BLaER1 (cell line): ENCODE measurements around the gene SGSH.
"Not testable (repeated sequence)": the region's sequence is repeated elsewhere in the genome, so short reads cannot be mapped to it uniquely, and the experiment has no call there.

Source experiments
- H3K27ac ChIP-seq: shearing (Covaris generic); formaldehyde crosslinking; 2 replicates; pipeline ENCODE4 v1.8.1; 2022
- H3K27me3 ChIP-seq: shearing (Covaris generic); formaldehyde crosslinking; 2 replicates; pipeline ENCODE4 v1.8.1; 2022
- H3K36me3 ChIP-seq: shearing (Covaris generic); formaldehyde crosslinking; 2 replicates; pipeline ENCODE4 v1.8.1; 2022
- H3K4me1 ChIP-seq: shearing (Covaris generic); formaldehyde crosslinking; 2 replicates; pipeline ENCODE4 v1.8.1; 2022
- H3K4me2 ChIP-seq: shearing (Covaris generic); formaldehyde crosslinking; 2 replicates; pipeline ENCODE4 v1.8.1; 2022
- H3K4me3 ChIP-seq: shearing (Covaris generic); formaldehyde crosslinking; 2 replicates; pipeline ENCODE4 v1.8.1; 2022
- H3K9ac ChIP-seq: shearing (Covaris generic); formaldehyde crosslinking; 2 replicates; pipeline ENCODE4 v1.8.1; 2022
- H3K9me3 ChIP-seq: shearing (Covaris generic); formaldehyde crosslinking; 2 replicates; pipeline ENCODE4 v1.8.1; 2022
- H4K20me1 ChIP-seq: shearing (Covaris generic); formaldehyde crosslinking; 2 replicates; pipeline ENCODE4 v1.8.1; 2022
- Cebpa-rat ChIP-seq: shearing (Covaris generic); IDR thresholded peaks from 2 replicates; pipeline ENCODE4 v1.8.1; 2022

The SGSH gene

DNA sequence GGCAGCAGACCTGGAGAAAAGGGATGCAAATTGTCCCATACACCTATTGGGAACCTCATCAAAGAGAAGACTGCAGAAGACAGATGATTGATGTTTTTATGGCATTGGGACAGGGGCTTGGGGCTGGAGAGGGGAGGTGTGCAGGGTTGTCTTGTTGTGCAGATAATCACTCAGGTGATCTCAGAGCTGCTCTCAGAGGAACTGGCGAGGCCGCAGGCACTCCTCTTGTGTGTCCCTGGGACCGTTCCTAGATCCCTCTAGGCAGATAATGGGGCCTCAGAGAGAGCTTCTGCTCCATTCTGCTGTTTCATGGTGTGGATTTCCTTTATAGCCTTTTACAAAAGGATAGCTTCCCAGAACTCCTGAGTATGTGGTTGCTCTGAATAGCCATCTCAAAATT lies 42.2 kb upstream of the SGSH start:
- H3K4me2 ChIP-seq, result peak overlapping the region; percentile 100
- TF ChIP-seq Cebpa-rat, result no peak
- peaks cover 72% of the 10 kb centered on the region for H3K4me1 ChIP-seq
- H3K9ac ChIP-seq, result peak overlapping the region; percentile 91; the same call in 1 of the 2 replicates
- H3K4me3 ChIP-seq, result peak overlapping the region; percentile 87; the same call in 1 of the 2 replicates
- H3K27ac ChIP-seq, result peak overlapping the region; percentile 94
- no peaks in the 10 kb centered on the region for H3K27me3 ChIP-seq
- peaks cover 19% of the 10 kb centered on the region for H3K36me3 ChIP-seq
- H3K9me3 ChIP-seq, result no peaks in the 10 kb centered on the region
- H4K20me1 ChIP-seq, result peaks cover 18% of the 10 kb centered on the region; the same call in 1 of the 2 replicates

DNA sequence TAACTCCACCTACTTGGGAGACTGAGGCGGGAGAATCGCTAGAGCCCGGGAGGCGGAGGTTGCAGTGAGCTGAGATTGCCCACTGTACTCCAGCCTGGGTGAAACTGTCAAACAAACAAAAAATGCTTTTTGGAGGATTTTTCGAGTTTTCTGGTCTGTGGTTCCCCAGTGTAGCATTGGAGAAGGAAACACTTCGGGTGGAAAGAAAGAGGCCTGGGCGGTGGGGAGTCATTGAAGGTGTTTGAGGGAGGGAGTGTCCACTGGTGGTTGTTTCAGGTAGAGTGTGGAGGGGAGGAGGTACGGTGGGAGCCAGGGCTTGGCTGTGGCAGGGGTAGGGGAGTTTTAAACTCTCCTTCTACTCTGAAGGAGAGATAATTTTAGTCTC lies 41.8 kb upstream of the SGSH start:
- peak overlapping the region; percentile 87 for H3K4me3 ChIP-seq

DNA sequence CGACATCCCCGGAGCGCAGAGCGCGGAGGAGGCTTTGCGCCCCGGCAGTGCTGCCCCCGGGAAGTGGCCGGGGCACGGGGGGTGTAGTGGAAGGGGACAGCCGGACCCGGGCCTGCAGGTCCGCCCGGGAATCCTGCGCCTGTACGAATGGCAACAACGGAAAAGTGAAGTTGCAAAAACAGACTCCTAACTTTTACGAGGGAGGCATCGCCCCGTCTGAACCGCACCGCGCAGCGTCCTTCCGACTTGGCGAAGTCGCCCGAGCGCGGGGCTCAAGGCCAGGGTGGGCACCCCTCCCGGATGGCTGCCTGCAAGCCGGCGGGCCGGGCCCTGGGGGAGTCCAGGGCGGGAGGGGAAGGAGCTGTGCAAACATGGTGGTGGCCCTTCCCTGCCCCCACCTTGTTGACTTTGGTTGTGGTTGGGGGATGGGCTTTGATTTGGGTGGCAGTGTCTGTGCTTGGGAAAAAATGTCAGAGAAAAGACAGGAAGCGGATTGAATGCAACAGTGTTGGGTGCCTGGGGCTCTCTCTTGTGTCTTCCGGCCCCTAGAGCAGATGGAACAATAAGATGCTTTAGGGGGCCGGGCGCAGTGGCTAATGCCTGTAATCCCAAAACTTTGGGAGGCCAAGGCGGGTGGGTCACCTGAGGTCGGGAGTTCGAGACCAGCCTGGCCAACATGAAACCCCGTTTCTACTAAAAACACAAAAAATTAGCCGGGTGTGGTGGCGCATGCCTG lies 41.2 kb upstream of the SGSH start:
- peaks cover 10% of the 10 kb centered on the region for H3K36me3 ChIP-seq
- H3K9ac ChIP-seq, result peak overlapping the region; percentile 91
- peaks cover 14% of the 10 kb centered on the region; the same call in 1 of the 2 replicates for H4K20me1 ChIP-seq
- H3K27me3 ChIP-seq, result no peaks in the 10 kb centered on the region
- H3K4me2 ChIP-seq, result peak overlapping the region; percentile 100
- H3K27ac ChIP-seq, result peak overlapping the region; percentile 94
- peak overlapping the region; percentile 87 for H3K4me3 ChIP-seq
- H3K4me1 ChIP-seq, result peaks cover 73% of the 10 kb centered on the region
- H3K9me3 ChIP-seq, result no peaks in the 10 kb centered on the region
- TF ChIP-seq Cebpa-rat, result no peak

More for the DNA sequence above, 41.8 kb upstream of the SGSH start:
- H4K20me1 ChIP-seq, result peaks cover 18% of the 10 kb centered on the region; the same call in 1 of the 2 replicates
- H3K9ac ChIP-seq, result peak overlapping the region; percentile 91; the same call in 1 of the 2 replicates
- no peak for TF ChIP-seq Cebpa-rat
- H3K36me3 ChIP-seq, result peaks cover 16% of the 10 kb centered on the region
- H3K4me1 ChIP-seq, result peaks cover 73% of the 10 kb centered on the region
- H3K27ac ChIP-seq, result peak overlapping the region; percentile 94
- H3K9me3 ChIP-seq, result no peaks in the 10 kb centered on the region
- H3K4me2 ChIP-seq, result peak overlapping the region; percentile 100
- no peaks in the 10 kb centered on the region for H3K27me3 ChIP-seq

DNA sequence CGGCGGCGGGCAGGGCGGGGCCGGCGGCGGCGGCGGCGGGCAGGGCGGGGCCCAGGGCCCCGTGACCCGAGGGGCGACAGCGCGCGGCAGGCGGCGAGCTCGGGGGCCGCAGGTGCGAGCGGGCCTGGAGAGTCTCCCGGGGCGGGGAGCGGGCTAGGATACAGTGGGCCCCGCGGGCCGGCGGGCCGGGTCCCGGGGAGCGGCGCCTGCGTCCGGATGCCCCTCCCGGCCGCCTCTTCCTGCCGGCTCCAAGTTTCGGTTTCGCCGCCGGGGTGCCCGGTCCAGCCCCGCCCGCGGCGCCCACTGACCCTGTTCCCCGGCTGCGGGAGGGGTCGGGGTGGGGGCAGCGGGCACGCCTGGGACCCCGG lies 40.6 kb upstream of the SGSH start, which contains the start of gene RNF213:
Gene RNF213 (plus strand): TSS at position 62 of the 368 bp plus-strand sequence. CDS start 2,830 bp downstream, outside the sequence.
- H3K27ac ChIP-seq, result peak within 1 kb of the TSS; percentile 94
- no peak for TF ChIP-seq Cebpa-rat

DNA sequence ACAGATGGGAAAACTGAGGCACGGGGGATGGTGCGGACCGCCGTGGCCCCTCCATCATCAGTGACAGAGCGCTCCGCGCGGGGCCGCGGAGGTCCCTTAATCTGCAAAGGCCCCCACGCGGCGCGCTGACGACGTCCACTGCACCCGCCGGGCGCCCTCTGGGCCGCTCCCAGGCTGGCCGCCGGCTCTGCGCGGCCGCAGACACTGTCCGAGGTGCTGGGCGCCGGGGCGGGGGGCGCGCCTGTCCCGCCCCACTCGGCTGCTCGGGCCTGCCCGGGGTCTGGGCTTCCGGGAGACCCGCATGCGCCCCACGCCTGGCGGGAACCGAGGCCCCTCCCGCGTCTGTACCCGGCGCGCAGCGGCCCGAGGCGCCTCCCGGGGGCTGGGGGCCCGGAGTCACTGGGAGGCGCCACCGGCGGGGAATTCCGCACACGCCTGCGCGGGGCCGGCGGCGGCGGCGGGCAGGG lies 40.0 kb upstream of the SGSH start:
- peak overlapping the region; percentile 91 for H3K27ac ChIP-seq
- H3K4me3 ChIP-seq, result peak overlapping the region; percentile 70
- H3K27me3 ChIP-seq, result no peaks in the 10 kb centered on the region
- H3K36me3 ChIP-seq, result no peaks in the 10 kb centered on the region
- peaks cover 66% of the 10 kb centered on the region for H3K4me1 ChIP-seq
- H3K9ac ChIP-seq, result peak overlapping the region; percentile 78
- H3K4me2 ChIP-seq, result peak overlapping the region; percentile 94
- H4K20me1 ChIP-seq, result peaks cover 4% of the 10 kb centered on the region; the same call in 1 of the 2 replicates
- H3K9me3 ChIP-seq, result no peaks in the 10 kb centered on the region
- no peak for TF ChIP-seq Cebpa-rat

More for the DNA sequence above, 40.6 kb upstream of the SGSH start, which contains the start of gene RNF213:
- H3K4me2 ChIP-seq, result peak within 1 kb of the TSS; percentile 100
- no peaks in the 10 kb centered on the region for H3K9me3 ChIP-seq
- H3K4me1 ChIP-seq, result peaks cover 70% of the 10 kb centered on the region
- H4K20me1 ChIP-seq, result peaks cover 8% of the 10 kb centered on the region; the same call in 1 of the 2 replicates
- H3K4me3 ChIP-seq, result peak within 1 kb of the TSS; percentile 87
- H3K9ac ChIP-seq, result peak within 1 kb of the TSS; percentile 91
- H3K27me3 ChIP-seq, result no peaks in the 10 kb centered on the region
- H3K36me3 ChIP-seq, result peaks cover 5% of the 10 kb centered on the region

DNA sequence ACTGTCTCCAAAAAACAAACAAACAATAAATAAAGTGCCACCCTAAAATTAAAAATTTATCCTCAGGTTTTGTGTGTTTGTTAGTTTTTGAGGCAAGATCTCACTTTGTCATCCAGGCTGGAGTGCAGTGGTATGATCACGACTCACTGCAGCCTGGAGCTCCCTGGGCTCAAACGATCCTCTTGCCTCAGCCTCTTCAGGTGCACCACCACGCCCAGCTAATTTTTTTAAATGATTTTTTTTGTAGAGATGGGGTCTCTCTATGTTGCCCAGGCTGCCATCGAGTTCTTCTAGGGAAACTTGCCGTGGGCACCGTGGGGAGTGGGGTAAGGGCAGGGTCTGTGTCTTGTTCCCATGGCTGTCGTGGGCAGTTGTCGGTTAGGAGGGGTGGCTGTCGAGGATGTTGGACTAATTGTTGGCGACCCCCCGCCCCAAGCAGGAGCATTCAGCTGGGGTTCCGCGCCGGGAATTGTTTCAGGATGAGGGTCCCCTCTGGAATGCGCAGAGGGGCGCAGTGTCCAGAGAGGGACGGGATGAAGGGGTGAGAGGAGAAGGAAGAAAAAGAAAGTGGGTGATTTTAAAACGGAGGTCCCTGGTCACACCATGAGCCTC lies 39.4 kb upstream of the SGSH start:
- Histone ChIP-seq H3K4me2 (peak overlapping the region; percentile 94), H3K4me1 (peaks cover 66% of the 10 kb centered on the region), H3K9me3 (no peaks in the 10 kb centered on the region), H3K27ac (peak overlapping the region; percentile 91), H4K20me1 (peaks cover 4% of the 10 kb centered on the region; the same call in 1 of the 2 replicates), H3K36me3 (no peaks in the 10 kb centered on the region), H3K27me3 (no peaks in the 10 kb centered on the region), H3K4me3 (peak overlapping the region; percentile 70), H3K9ac (peak overlapping the region; percentile 78)
- TF ChIP-seq Cebpa-rat, result no peak

DNA sequence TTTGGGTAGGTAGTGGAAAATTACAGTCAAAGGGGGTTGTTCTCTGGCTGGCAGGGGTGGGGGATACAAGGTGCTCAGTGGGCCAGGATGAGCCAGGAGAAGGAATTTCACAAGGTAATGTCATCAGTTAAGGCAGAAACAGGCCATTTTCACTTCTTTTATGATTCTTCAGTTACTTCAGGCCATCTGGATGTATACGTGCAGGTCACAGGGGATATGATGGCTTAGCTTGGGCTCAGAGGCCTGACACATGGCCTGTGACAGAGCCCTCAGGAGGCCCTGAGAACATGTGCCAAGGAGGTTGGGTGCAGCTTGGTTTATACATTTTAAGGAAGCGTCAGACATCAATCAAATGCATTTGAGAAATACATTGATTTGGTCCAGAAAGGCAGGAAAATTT lies 38.2 kb upstream of the SGSH start:
- not testable (repeated sequence) for H3K4me3 ChIP-seq, H3K36me3 ChIP-seq, H4K20me1 ChIP-seq, H3K9me3 ChIP-seq, H3K27me3 ChIP-seq
- Histone ChIP-seq H3K27ac (peak overlapping the region; percentile 91), H3K9ac (peak overlapping the region; percentile 38; the same call in 1 of the 2 replicates), H3K4me2 (peak overlapping the region; percentile 94), H3K4me1 (peaks cover 69% of the 10 kb centered on the region)

DNA sequence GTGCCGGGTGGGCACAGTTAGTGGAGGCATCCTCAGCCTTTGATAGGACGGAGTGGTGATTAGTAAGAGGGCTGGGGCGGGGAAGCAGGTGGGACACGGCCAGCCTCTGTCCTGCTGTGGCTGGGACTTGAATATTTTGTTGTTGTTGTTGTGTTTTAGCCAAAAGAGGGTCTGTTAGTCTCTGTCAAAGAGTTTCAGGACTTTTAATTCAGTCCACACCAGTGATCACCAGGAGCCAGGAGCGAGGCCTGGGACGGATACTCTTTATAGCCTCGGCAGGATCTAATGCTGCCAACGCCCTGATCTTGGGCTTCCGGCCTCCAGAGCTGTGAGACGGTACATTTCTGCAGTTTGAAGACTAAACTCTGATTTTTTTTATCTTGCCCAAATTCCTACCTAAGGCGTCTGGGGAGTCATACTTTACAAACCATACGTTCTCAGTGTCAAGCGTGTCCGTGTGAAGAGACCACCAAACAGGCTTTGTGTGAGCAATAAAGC lies 37.6 kb upstream of the SGSH start:
- H3K9ac ChIP-seq, result peak overlapping the region; percentile 21; the same call in 1 of the 2 replicates
- H3K27ac ChIP-seq, result peak overlapping the region; percentile 91
- peaks cover 64% of the 10 kb centered on the region for H3K4me1 ChIP-seq
- no peaks in the 10 kb centered on the region for H4K20me1 ChIP-seq
- H3K4me3 ChIP-seq, result no peak overlapping the region
- no peaks in the 10 kb centered on the region for H3K9me3 ChIP-seq
- TF ChIP-seq Cebpa-rat, result no peak
- H3K36me3 ChIP-seq, result no peaks in the 10 kb centered on the region
- H3K4me2 ChIP-seq, result peak overlapping the region; percentile 94
- H3K27me3 ChIP-seq, result no peaks in the 10 kb centered on the region

DNA sequence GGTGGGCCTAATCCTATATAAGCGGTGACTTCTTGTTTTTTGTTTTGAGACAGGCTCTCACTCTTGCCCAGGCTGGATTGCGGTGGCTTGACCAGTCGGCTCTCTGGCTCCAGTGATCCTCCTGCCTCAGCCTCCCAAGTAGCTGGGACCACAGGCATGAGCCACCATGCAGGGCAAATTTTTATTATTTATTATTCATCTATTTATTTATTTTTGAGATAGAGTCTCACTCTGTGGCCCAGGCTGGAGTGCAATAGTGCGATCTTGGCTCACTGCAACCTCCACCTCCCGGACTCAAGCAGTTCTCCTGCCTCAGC lies 35.9 kb upstream of the SGSH start:
- no peak overlapping the region for H3K27ac ChIP-seq
- H3K27me3 ChIP-seq, result no peaks in the 10 kb centered on the region
- H3K9me3 ChIP-seq, result no peaks in the 10 kb centered on the region
- H3K4me2 ChIP-seq, result no peak overlapping the region
- TF ChIP-seq Cebpa-rat, result no peak
- H3K4me3 ChIP-seq, result no peak overlapping the region
- no peaks in the 10 kb centered on the region for H4K20me1 ChIP-seq
- H3K36me3 ChIP-seq, result no peaks in the 10 kb centered on the region
- peaks cover 50% of the 10 kb centered on the region for H3K4me1 ChIP-seq
- H3K9ac ChIP-seq, result no peak overlapping the region
